ENCODE data around the gene ERF. TPM values are rescaled to one million over a fixed set of nuclear protein-coding genes. Genes with fewer than 3 reads are reported as not detected.

ERF gene
- total RNA-seq, 1 experiment from 2014 or later: 17.0 TPM

- H3K79me2 ChIP-seq (ENCODE audit: low read length): no peaks in the 10 kb centered on the region
- H3F3A ChIP-seq (ENCODE audit: low read length, unreplicated experiment): no peaks in the 10 kb centered on the region
- ATAC-seq: no peak
- H3K9me3 ChIP-seq (ENCODE audit: low read length): no peaks in the 10 kb centered on the region
- no peak overlapping the region for H3K4me3 ChIP-seq (ENCODE audit: low read length)
- H3K27ac ChIP-seq (ENCODE audit: low read length): no peak overlapping the region
- DNase-seq: no peak
- H3K4me2 ChIP-seq (ENCODE audit: low read length): no peak overlapping the region
- no peaks in the 10 kb centered on the region for H3K9me2 ChIP-seq (replicated peaks; ENCODE audit: low read length)
- no peaks in the 10 kb centered on the region for H3K36me3 ChIP-seq (ENCODE audit: low read depth, low read length)
- no peak overlapping the region for H2AFZ ChIP-seq (ENCODE audit: low read length)
- no peaks in the 10 kb centered on the region for H4K20me1 ChIP-seq (ENCODE audit: low read length)
- POLR2A ChIA-PET (ENCODE audit: unreplicated experiment): no interaction called here
- H3K9ac ChIP-seq (ENCODE audit: low read length): no peak overlapping the region
- TF ChIP-seq EZH2 (IDR thresholded peaks at IDR 0.05; ENCODE audit: low read length, unreplicated experiment): no peak
- no peak for TF ChIP-seq CTCF (conservative IDR thresholded peaks at IDR 0.05; ENCODE audit: low read depth, low read length)
- no peak for TF ChIP-seq EZH2phosphoT487 (IDR thresholded peaks at IDR 0.05; ENCODE audit: borderline replicate concordance, low read length)
- CTCF ChIA-PET: no interaction called here
- no peaks in the 10 kb centered on the region for H3K4me1 ChIP-seq (ENCODE audit: insufficient read depth, low read length)
- H3K27me3 ChIP-seq (ENCODE audit: low read length): no peaks in the 10 kb centered on the region
- intact Hi-C loops (cut with micrococcal nuclease): no loop called here
- BruUV-seq (replicated peaks): no TSS peak
Observed at GRCh38 chr19:42293948-42294347, 39.0 kb upstream of the ERF start.

- ChIA-PET CTCF (no interaction called here), POLR2A (ENCODE audit: unreplicated experiment) (no interaction called here)
- Histone ChIP-seq H3F3A (ENCODE audit: low read length, unreplicated experiment) (no peaks in the 10 kb centered on the region), H3K36me3 (ENCODE audit: low read depth, low read length) (no peaks in the 10 kb centered on the region), H2AFZ (ENCODE audit: low read length) (no peak overlapping the region), H3K27ac (ENCODE audit: low read length) (no peak overlapping the region), H3K4me3 (ENCODE audit: low read length) (no peak overlapping the region), H4K20me1 (ENCODE audit: low read length) (no peaks in the 10 kb centered on the region), H3K27me3 (ENCODE audit: low read length) (no peaks in the 10 kb centered on the region), H3K9me2 (replicated peaks; ENCODE audit: low read length) (no peaks in the 10 kb centered on the region), H3K9ac (ENCODE audit: low read length) (no peak overlapping the region), H3K79me2 (ENCODE audit: low read length) (no peaks in the 10 kb centered on the region), H3K4me1 (ENCODE audit: insufficient read depth, low read length) (no peaks in the 10 kb centered on the region), H3K9me3 (ENCODE audit: low read length) (no peaks in the 10 kb centered on the region), H3K4me2 (ENCODE audit: low read length) (no peak overlapping the region)
- ATAC-seq (no peak), DNase-seq (no peak)
- TF ChIP-seq EZH2 (IDR thresholded peaks at IDR 0.05; ENCODE audit: low read length, unreplicated experiment): no peak
- TF ChIP-seq EZH2phosphoT487 (IDR thresholded peaks at IDR 0.05; ENCODE audit: borderline replicate concordance, low read length): no peak
- no peak for TF ChIP-seq CTCF (conservative IDR thresholded peaks at IDR 0.05; ENCODE audit: low read depth, low read length)
- intact Hi-C loops (cut with micrococcal nuclease): no loop called here
- no TSS peak for BruUV-seq (replicated peaks)
Observed at GRCh38 chr19:42293540-42293939, 38.6 kb upstream of the ERF start.

GRCh38 chr19:42292963-42293362 lies 38.0 kb upstream of the ERF start:
- ChIA-PET CTCF (no interaction called here), POLR2A (ENCODE audit: unreplicated experiment) (no interaction called here)
- BruUV-seq (replicated peaks): no TSS peak

More at GRCh38 chr19:42292963-42293362, 38.0 kb upstream of the ERF start:
- no peaks in the 10 kb centered on the region for H4K20me1 ChIP-seq (ENCODE audit: low read length)
- DNase-seq (no peak), ATAC-seq (no peak)
- H3K9me3 ChIP-seq (ENCODE audit: low read length): no peaks in the 10 kb centered on the region
- H3K27me3 ChIP-seq (ENCODE audit: low read length): no peaks in the 10 kb centered on the region
- TF ChIP-seq EZH2 (IDR thresholded peaks at IDR 0.05; ENCODE audit: low read length, unreplicated experiment) (no peak), CTCF (conservative IDR thresholded peaks at IDR 0.05; ENCODE audit: low read depth, low read length) (no peak), EZH2phosphoT487 (IDR thresholded peaks at IDR 0.05; ENCODE audit: borderline replicate concordance, low read length) (no peak)
- no peak overlapping the region for H2AFZ ChIP-seq (ENCODE audit: low read length)
- intact Hi-C loops (cut with micrococcal nuclease): no loop called here
- no peaks in the 10 kb centered on the region for H3K36me3 ChIP-seq (ENCODE audit: low read depth, low read length)
- H3K9ac ChIP-seq (ENCODE audit: low read length): no peak overlapping the region
- H3F3A ChIP-seq (ENCODE audit: low read length, unreplicated experiment): no peaks in the 10 kb centered on the region
- H3K4me1 ChIP-seq (ENCODE audit: insufficient read depth, low read length): no peaks in the 10 kb centered on the region
- H3K27ac ChIP-seq (ENCODE audit: low read length): no peak overlapping the region
- H3K79me2 ChIP-seq (ENCODE audit: low read length): no peaks in the 10 kb centered on the region
- no peaks in the 10 kb centered on the region for H3K9me2 ChIP-seq (replicated peaks; ENCODE audit: low read length)
- no peak overlapping the region for H3K4me3 ChIP-seq (ENCODE audit: low read length)
- H3K4me2 ChIP-seq (ENCODE audit: low read length): no peak overlapping the region

Data from PC-3 (cell line).